Measurements from ENCODE around the gene SMPX. TPM values are rescaled to one million over a fixed set of nuclear protein-coding genes. Genes with fewer than 3 reads are reported as not detected.

The SMPX gene
- total and polyA plus RNA-seq, 4 donors: 0.09 to 0.10 TPM; not detected in 2

DNA sequence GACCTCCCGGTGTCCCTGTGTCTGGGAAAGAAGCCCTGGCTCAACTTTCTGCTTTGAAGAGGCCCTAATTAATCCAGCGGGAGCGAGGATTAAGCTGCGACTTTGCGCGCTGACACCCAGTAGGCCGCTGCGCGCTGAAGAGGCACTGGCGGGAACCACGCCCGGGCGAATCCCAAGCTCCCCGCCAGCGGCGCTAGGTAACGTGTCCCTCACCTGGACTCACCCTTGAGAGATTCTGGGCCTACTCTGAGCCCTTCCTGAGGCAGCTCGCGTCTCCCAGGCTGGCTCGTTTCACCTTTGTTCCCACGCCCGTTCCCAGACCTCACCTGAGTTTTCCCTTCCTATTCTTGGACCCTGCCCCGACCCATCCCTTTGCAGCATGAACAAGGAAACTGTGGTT is 99.2 kb downstream of the SMPX start:
- H3K36me3 ChIP-seq (ENCODE audit: control insufficient read depth in 4 of 4, insufficient read depth in 3 of 4, low read depth in 1 of 4, low read length in 3 of 4): no peaks in the 10 kb centered on the region
- H3K4me1 ChIP-seq (ENCODE audit: control insufficient read depth in 4 of 4, insufficient read depth in 4 of 4, low read length in 3 of 4): peaks cover 0 to 4% (median 0%) of the 10 kb centered on the region in 4 donors
- WGBS: 21% methylated on average over 23 of the region's 23 CpGs
- H3K9me3 ChIP-seq (ENCODE audit: control insufficient read depth in 4 of 4, low read length in 3 of 4): peaks cover 0 to 2% (median under 1%) of the 10 kb centered on the region in 4 donors
- peak overlapping the region; percentile 18 to 39 (median 30) for H3K4me3 ChIP-seq (ENCODE audit: low read depth in 1 of 3, low read length in 3 of 3)
- H3K27me3 ChIP-seq (ENCODE audit: control insufficient read depth in 4 of 4, insufficient read depth in 4 of 4, low read length in 3 of 4): no peaks in the 10 kb centered on the region
- H3K27ac ChIP-seq (ENCODE audit: low read depth in 1 of 2, low read length in 2 of 2): no peak overlapping the region
- TF ChIP-seq TAF1 (conservative IDR thresholded peaks at IDR 0.05) (no peak), CTCF (IDR thresholded peaks at IDR 0.05; ENCODE audit: low read depth, low read length, missing input control) (no peak), YY1 (IDR thresholded peaks at IDR 0.05) (no peak), JUND (IDR thresholded peaks at IDR 0.05) (no peak), GABPA (IDR thresholded peaks at IDR 0.05 in 1 of 2, conservative IDR thresholded peaks at IDR 0.05 in 1 of 2) (no peak)
- TF ChIP-seq, protein P1, sequence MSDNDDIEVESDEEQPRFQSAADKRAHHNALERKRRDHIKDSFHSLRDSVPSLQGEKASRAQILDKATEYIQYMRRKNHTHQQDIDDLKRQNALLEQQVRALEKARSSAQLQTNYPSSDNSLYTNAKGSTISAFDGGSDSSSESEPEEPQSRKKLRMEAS (IDR thresholded peaks at IDR 0.05): no peak
- no peak overlapping the region for H3K9ac ChIP-seq (ENCODE audit: low read depth in 1 of 2, low read length in 2 of 2)
- no peak for DNase-seq (ENCODE audit: low spot score)

DNA sequence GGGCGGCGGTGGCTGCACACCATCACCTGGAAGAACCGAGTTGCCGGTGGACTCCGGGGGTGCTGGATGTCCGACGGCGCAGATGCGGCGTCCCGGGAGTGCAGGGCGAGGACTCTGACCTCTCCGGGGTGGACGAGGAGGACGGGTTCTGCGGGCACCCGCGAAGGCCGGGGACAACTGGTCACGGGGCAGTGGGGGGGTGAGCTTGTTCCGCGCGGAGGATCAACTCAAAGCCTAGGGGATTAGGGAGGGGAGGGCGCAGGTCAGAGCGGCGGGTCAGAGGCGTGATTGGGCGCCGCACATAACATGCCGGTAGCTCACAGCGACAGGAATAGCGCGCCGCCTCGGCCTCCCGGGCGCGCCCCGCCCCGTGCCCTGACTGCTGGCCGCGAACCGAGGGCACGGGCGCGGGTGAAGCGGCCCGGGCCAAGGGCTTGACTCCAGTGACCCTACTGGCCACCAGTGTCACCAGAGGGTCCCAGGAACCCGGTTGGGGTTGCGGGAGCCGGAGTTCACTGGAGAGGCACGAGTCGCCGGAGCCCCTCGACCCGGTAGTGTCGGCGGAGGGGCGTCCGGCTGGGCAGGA is 99.7 kb downstream of the SMPX start, which contains the start of gene KLHL34:
Gene KLHL34 (minus strand): TSS at position 179 of the 586 bp plus-strand sequence. CDS start 542 bp downstream, outside the sequence.
- Histone ChIP-seq H3K27ac (ENCODE audit: low read depth in 1 of 2, low read length in 2 of 2) (no peak within 1 kb of the TSS), H3K36me3 (ENCODE audit: control insufficient read depth in 4 of 4, insufficient read depth in 3 of 4, low read depth in 1 of 4, low read length in 3 of 4) (no peaks in the 10 kb centered on the region), H3K9ac (ENCODE audit: low read depth in 1 of 2, low read length in 2 of 2) (no peak within 1 kb of the TSS), H3K27me3 (ENCODE audit: control insufficient read depth in 4 of 4, insufficient read depth in 4 of 4, low read length in 3 of 4) (no peaks in the 10 kb centered on the region), H3K4me1 (ENCODE audit: control insufficient read depth in 4 of 4, insufficient read depth in 4 of 4, low read length in 3 of 4) (peaks cover 0 to 4% (median 0%) of the 10 kb centered on the region in 4 donors), H3K4me3 (ENCODE audit: low read depth in 1 of 3, low read length in 3 of 3) (peak within 1 kb of the TSS; percentile 18 to 39 (median 30)), H3K9me3 (ENCODE audit: control insufficient read depth in 4 of 4, low read length in 3 of 4) (peaks cover 0 to 2% (median under 1%) of the 10 kb centered on the region in 4 donors)
- DNase-seq (ENCODE audit: low spot score): no peak
- WGBS: 5% methylated on average over 60 of the region's 60 CpGs
- TF ChIP-seq HNF4A (conservative IDR thresholded peaks at IDR 0.05): peak in 1 of 2 donors; percentile 23
- TF ChIP-seq ATF3 (IDR thresholded peaks at IDR 0.05): no peak
- no peak for TF ChIP-seq FOXA2 (IDR thresholded peaks at IDR 0.05)
- no peak for TF ChIP-seq YY1 (IDR thresholded peaks at IDR 0.05)

DNA sequence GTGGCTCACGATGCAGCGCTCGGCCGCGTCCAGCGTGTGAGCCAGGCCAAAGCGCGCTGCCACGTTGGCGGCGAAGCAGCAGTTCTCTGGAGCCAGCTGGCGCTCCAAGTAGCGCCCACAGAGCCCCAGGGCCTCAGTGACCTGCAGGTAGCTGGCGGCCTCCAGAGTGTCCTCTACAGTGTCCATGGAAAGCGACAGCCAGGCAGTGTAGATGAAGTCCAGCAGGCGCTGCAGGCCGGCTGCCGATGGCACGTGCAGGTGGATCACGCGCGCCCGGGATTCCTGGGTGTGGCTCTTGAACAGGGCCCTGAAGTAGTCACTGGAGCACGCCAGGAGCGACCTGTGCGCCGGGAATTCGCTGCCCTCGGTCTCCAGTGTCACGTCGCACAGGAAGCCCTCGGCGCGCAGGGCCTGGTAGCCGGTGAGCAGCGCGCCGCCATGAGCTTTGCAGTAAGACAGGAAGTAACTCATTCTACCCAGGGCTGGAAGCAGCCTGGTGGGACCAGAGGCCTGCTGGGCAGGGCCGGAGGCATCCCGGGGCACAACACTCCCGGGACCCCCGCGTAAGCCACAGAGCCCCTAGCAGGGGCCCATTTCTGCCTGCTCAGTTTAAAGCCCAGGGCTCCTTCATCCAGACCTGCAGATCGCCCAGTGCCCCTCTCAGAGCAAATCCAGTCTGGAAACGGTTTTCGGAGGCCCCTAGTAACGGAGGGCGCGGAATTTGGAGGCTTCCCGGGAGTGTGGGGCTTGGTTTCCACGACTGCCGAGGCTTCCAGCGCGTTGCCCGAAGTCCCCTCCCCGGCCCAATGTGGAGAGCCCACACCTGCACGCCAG is 100.4 kb downstream of the SMPX start:
- no peaks in the 10 kb centered on the region for H3K36me3 ChIP-seq (ENCODE audit: control insufficient read depth in 4 of 4, insufficient read depth in 3 of 4, low read depth in 1 of 4, low read length in 3 of 4)
- peak overlapping the region in 2 of 3 donors; percentile 22 to 39 for H3K4me3 ChIP-seq (ENCODE audit: low read depth in 1 of 3, low read length in 3 of 3)
- H3K27ac ChIP-seq (ENCODE audit: low read depth in 1 of 2, low read length in 2 of 2): no peak overlapping the region
- WGBS: 57% methylated on average over 57 of the region's 57 CpGs
- H3K4me1 ChIP-seq (ENCODE audit: control insufficient read depth in 4 of 4, insufficient read depth in 4 of 4, low read length in 3 of 4): peaks cover 0 to 4% (median 0%) of the 10 kb centered on the region in 4 donors
- peaks cover 0 to 2% (median under 1%) of the 10 kb centered on the region in 4 donors for H3K9me3 ChIP-seq (ENCODE audit: control insufficient read depth in 4 of 4, low read length in 3 of 4)
- DNase-seq (ENCODE audit: low spot score): no peak
- H3K27me3 ChIP-seq (ENCODE audit: control insufficient read depth in 4 of 4, insufficient read depth in 4 of 4, low read length in 3 of 4): no peaks in the 10 kb centered on the region
- no peak overlapping the region for H3K9ac ChIP-seq (ENCODE audit: low read depth in 1 of 2, low read length in 2 of 2)
- TF ChIP-seq TAF1 (conservative IDR thresholded peaks at IDR 0.05) (no peak), JUND (IDR thresholded peaks at IDR 0.05) (no peak)

Measured in liver (tissue), 9 donors.